GM10266 (cell line): ENCODE measurements around the gene PI4KB.

ENCODE experiments used
- DNase-seq: peaks from one replicate; pipeline ENCODE4 v3.0.0; 2012; ENCODE audit errors: extremely low spot score
- CTCF ChIP-seq: IDR thresholded peaks from 2 replicates; pipeline ENCODE4 v1.5.1; 2012; ENCODE audit warnings: mild to moderate bottlenecking, low read depth; ENCODE audit not compliant: control insufficient read depth, insufficient read depth; ENCODE audit errors: missing control alignments

PI4KB gene

DNA sequence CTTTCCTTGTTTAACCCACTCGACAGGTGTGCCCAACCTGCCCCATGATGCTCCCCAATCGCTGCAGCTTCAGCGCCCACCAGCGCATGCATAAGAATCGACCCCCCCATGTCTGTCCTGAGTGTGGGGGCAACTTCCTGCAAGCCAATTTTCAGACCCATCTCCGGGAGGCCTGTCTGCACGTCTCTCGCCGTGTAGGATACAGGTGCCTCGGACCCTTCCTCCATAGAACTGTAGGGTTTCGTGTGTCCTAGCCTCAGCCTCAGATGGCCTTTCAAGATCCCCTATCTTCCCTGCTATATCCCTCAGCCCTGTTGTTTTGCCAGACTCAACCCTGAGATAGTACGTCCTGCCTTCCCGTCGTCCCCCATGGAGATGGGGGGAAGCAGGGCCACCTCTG is 38.7 kb downstream of the PI4KB start:
- no peak for TF ChIP-seq CTCF

GRCh38 chr1:151287767-151288500 is 39.3 kb downstream of the PI4KB start:
- no peak for TF ChIP-seq CTCF

More for the DNA sequence above, 38.7 kb downstream of the PI4KB start:
- DNase-seq: no peak

GRCh38 chr1:151287341-151287699 is 39.9 kb downstream of the PI4KB start:
- TF ChIP-seq CTCF: no peak
- DNase-seq: no peak

More at GRCh38 chr1:151287767-151288500, 39.3 kb downstream of the PI4KB start:
- DNase-seq: no peak

GRCh38 chr1:151286619-151287340 is 40.4 kb downstream of the PI4KB start:
- DNase-seq: no peak
- TF ChIP-seq CTCF: no peak

DNA sequence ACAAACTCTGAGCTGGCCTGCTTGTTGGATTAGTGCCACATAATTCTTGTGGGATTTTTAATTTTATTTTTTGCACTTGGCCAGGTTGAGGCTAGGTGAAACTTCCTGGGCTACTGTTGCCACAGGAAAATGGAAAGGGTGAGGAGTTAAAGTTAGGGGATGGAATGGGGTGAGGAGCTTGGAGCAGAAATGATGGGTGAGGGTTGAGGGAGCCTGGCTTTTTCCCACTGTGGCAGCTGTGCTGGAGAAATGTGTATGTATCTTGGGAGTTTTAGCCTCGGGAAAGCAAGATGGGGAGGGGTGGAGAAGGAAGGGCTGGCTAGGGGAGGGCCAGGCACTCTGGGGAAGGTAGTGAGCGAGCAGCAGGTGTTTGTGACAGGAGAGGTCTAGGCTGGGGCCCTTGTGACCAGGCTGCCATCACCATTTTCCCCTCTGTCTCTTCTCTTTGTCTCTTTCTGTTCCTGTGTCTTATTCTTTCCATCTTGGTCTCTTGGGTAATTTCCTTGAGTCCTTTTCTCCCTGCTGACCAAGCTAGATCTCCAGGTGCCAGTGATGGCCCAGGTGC is 43.1 kb downstream of the PI4KB start:
- no peak for TF ChIP-seq CTCF
- no peak for DNase-seq

- DNase-seq: peak; percentile 53
- TF ChIP-seq CTCF: peak; percentile 14
Observed at GRCh38 chr1:151282883-151283725, 44.1 kb downstream of the PI4KB start.
